GM12864 (cell line): ENCODE results near the gene TUB.

ENCODE experiments used
- DNase-seq: peaks from one replicate; pipeline ENCODE4 v3.0.0-alpha.2; 2011; ENCODE audit warnings: low read depth
- H3K4me3 ChIP-seq: 2 replicates; pipeline ENCODE4 v1.5.1; 2011; ENCODE audit warnings: mild to moderate bottlenecking, low read depth, low read length, control low read depth
- CTCF ChIP-seq: IDR thresholded peaks from 2 replicates; pipeline ENCODE4 v1.5.1; 2011; ENCODE audit warnings: low read depth, mild to moderate bottlenecking, moderate library complexity, low read length, control low read depth, inconsistent platforms; ENCODE audit errors: missing control alignments

The TUB gene

GRCh38 chr11:8095806-8096522 lies 15.0 kb downstream of the TUB start:
- H3K4me3 ChIP-seq = no peak overlapping the region
- no peak for TF ChIP-seq CTCF
- DNase-seq = no peak

GRCh38 chr11:8096575-8096974 lies 15.6 kb downstream of the TUB start:
- no peak overlapping the region for H3K4me3 ChIP-seq
- DNase-seq = no peak
- TF ChIP-seq CTCF = no peak

- no peak overlapping the region for H3K4me3 ChIP-seq
- no peak for DNase-seq
- no peak for TF ChIP-seq CTCF
These were observed 16.1 kb downstream of the TUB start for GRCh38 chr11:8097062-8097461.

- TF ChIP-seq CTCF = no peak
- H3K4me3 ChIP-seq = no peak overlapping the region
- no peak for DNase-seq
These were observed 16.5 kb downstream of the TUB start for GRCh38 chr11:8097468-8097867.

GRCh38 chr11:8097926-8098325 lies 16.9 kb downstream of the TUB start:
- H3K4me3 ChIP-seq = no peak overlapping the region
- no peak for TF ChIP-seq CTCF
- DNase-seq = no peak

- DNase-seq = no peak
- H3K4me3 ChIP-seq = no peak overlapping the region
- TF ChIP-seq CTCF = no peak
These were observed 17.4 kb downstream of the TUB start for GRCh38 chr11:8098361-8098760.

- TF ChIP-seq CTCF = no peak
- H3K4me3 ChIP-seq = no peak overlapping the region
- no peak for DNase-seq
These were observed 17.9 kb downstream of the TUB start for GRCh38 chr11:8098879-8099278.
